GM19397 (cell line): Measurements from ENCODE around the gene NLRP6.
"Not testable (repeated sequence)": the region's sequence is repeated elsewhere in the genome, so short reads cannot be mapped to it uniquely, and the experiment has no call there.

Source experiments
- ATAC-seq: cut with Tn5 transposase; IDR thresholded peaks from one replicate; pipeline ENCODE4 v1.9.1; 2021; ENCODE audit warnings: mild to moderate bottlenecking, moderate library complexity; ENCODE audit not compliant: unreplicated experiment

Gene NLRP6

DNA sequence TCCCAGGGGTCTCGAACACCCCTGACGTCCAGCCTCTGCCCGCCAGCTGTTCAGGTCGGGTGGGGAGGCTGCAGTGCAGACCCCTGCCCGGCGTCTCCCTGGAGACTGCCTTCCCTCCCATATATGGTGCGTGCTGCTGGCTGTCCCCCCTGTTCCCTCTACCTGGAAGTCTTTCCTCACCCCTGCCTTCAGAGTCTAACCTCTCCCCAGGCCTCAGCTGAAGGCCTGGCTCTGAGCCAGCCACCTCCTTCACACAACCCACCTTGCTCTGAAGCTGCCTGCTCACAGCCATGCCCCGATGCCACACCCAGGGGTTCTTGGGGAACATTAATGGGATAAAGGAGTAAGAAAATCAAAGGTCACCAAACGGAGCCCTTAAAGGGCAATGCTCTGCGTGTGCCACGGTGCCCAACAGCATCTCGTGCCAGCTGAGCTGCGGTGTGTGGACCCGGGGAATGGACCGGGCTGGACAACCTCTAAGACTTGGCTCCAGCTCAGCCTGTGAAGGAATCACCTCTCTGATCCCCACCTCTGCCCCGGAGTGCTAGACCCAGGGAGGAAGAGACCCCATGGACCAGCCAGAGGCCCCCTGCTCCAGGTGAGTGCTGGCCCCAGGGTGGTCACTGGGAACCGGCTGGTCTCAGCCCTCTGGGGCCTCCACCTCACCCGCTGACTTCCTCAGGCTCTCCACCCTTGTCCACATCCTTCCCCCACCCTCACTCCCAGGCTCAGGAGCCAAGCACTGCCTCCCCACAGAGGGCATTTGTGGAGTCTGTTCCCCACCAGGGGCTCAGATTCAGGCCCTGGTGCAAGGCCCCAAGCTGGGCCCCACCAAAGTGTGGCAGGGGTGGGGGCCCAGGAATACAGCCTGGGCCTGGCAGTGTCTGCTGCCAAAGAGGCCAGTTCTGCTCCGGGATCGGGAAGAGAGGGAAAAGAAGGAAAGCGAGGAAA is at the start of gene NLRP6:
Gene NLRP6 (plus strand): TSS at position 407 of the 951 bp plus-strand sequence. CDS start 163 bp downstream, at position 570.
- no peak for ATAC-seq

DNA sequence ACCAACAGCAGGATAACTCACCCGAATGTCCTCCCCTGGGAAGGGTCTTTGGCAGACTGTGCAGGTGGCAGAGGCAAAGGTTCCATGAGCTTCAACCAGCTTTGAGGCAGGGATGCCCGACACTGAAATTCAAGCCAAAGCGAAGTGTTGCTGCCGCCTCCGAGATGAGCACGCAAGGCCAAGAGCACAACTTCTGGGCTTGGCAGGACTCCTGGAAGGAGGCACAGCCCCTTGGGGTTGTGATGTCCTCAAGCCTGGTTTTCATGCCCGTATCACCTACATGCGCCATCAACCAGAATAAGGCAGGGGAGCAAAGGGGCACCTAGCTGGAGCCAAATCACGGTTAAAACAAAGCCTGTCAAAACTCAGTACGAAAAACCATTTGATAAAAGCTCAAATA is 47.8 kb upstream of the NLRP6 start:
- no peak for ATAC-seq

GRCh38 chr11:232783-233565 is 45.2 kb upstream of the NLRP6 start:
- ATAC-seq = no peak

GRCh38 chr11:235180-235579 is 43.0 kb upstream of the NLRP6 start:
- no peak for ATAC-seq

- ATAC-seq = peak; percentile 3
These were observed 42.6 kb upstream of the NLRP6 start for GRCh38 chr11:235609-235996.

DNA sequence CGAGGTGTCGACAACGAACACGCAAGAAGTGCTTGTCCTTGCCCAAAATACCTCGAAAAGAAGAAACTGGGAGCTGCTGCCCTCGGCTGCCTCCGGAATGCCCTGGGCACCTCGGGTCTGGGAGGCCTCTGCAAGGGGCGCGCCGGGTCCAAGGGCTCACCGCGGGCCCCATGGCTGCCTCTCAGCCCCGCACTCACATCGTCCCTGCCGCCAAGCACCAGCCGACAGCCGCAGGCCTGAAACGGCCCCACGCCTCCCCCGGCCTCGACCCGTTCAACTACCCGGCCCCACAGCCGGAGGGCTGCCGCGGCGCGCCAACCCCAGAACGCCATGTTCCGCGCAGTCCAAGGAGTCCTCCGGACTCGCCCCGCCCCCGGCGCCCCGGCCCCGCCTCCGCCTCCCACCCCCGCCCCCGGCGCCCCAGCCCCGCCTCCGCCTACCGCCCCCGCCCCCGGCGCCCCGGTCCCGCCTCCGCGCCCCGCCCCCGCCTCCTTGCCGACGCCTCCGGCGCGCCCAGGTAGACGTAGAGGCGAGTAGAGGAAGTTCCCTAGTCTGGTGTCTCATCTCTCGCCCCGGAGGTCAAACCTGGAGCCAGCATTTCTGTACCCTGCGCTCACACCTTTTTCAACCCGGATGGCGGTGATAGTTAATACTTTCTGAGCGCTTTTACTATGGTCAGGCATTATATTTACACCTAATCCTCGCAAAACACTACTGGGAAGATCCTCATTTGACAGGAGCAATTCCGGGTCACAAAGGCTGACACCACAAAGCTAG is 42.0 kb upstream of the NLRP6 start, which contains the start of gene SIRT3:
Gene SIRT3 (minus strand): TSS at position 346 of the 777 bp plus-strand sequence. CDS start 14 bp downstream, at position 332.
- peak; percentile 75 for ATAC-seq

GRCh38 chr11:236774-237767 is 41.1 kb upstream of the NLRP6 start, which contains the start of gene PSMD13:
PSMD13 (plus strand) TSS chr11:236976; CDS start chr11:237050, 74 bp downstream.
- peak; percentile 76 for ATAC-seq

GRCh38 chr11:238346-238745 is 39.9 kb upstream of the NLRP6 start:
- not testable (repeated sequence) for ATAC-seq

- ATAC-seq = no peak
These were observed 37.9 kb upstream of the NLRP6 start for GRCh38 chr11:240315-240714.

DNA sequence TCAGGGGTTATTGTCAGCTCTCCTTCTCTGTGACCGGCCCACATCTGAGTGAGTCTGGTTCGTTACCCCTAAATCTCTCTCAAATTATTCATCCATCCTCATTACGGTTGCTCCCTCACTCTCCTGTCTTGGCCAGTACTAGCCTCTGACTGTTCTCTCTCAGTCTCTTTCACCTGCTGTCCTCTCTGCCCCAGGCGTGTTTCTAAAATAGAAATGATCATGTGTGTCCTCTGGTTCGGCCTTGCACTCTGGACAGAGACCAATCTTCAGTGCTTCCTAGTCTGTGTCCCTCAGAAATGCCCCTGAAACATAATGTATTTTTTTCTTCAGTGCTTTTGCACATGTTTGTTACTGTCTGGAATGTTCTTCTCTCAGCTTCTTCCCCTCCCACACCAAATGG is 36.6 kb upstream of the NLRP6 start:
- ATAC-seq = no peak

- ATAC-seq = no peak
These were observed 33.8 kb upstream of the NLRP6 start for GRCh38 chr11:244376-244775.

DNA sequence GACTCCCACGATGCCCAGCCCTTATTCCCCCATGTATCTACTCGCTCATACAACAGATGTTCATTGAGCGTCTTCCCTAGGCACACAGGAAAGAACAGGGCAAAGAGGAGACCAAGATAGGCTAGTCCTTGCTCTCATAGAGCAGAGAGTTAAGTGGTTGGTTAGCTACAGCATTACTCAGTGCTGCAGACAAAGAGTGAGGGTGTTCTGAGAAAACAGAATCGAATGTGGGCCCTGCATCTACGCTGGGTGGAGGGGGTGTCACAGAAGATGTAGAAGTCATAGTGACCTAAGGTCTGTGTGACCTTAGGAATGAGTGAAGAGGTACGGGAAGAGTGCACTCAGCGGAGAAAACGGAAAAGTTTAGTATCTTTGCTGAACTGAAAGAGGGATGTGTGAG is 29.1 kb upstream of the NLRP6 start:
- ATAC-seq = no peak

DNA sequence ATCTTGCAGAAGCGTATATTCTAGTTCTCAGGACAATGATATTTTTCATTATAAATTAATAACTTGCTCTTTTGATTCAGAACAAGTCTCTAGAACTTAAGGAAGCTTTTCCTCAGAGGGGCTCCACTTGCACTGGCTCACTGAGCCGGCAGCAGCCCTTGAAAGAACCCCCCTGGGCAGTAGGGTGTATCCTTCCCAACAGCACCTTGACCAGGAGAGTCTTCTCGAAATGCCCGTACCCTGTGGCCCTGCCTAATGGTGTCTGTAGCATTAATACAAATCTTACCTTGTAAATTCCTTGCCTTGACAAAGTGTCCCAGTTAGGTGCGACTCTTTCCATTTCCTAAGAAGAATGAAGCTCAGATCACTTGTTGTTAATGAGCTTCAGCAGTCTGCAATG is 27.9 kb upstream of the NLRP6 start:
- no peak for ATAC-seq

GRCh38 chr11:250740-251299 is 27.4 kb upstream of the NLRP6 start:
- no peak for ATAC-seq

DNA sequence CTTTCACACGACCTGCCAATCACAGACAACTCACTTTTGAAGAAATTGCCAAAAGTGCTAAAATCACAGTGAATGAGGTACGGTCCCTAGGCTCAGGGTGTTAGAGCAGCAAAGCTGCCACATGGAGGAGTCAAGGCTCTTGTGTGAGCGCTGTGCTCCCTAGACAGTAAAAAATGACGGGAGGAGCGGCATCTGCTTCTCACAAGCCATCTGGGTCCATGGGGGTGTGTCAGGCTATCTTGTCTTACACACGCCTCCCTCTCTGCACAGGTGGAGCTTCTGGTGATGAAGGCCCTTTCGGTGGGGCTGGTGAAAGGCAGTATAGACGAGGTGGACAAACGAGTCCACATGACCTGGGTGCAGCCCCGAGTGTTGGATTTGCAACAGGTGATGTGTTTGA is 26.7 kb upstream of the NLRP6 start:
- no peak for ATAC-seq

GRCh38 chr11:252666-253065 is 25.5 kb upstream of the NLRP6 start:
- ATAC-seq = no peak

GRCh38 chr11:253160-253885 is 24.9 kb upstream of the NLRP6 start:
- ATAC-seq = no peak

- no peak for ATAC-seq
These were observed 24.3 kb upstream of the NLRP6 start for GRCh38 chr11:253886-254270.

DNA sequence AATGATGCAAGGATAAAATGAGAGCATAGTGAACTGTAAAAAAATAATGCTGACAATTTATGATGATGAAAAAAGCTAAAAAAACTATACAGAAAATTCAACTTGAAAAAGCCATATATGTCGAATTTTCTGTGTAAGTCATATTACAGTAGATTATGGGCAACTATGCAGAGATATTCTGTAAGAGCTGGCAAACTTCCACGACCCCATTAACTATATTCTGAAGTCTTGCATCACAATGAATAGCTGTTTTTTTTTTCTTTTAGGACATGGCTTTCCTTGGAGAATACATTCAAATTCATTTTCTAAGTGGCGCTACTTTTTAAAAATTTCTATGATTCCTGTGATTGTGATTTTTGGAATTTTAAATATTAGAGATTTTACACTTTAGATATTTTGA is 23.0 kb upstream of the NLRP6 start:
- ATAC-seq = no peak
